HepG2 (cell line): ENCODE measurements around the gene GABRB3. TPM values are rescaled to one million over a fixed set of nuclear protein-coding genes. Genes with fewer than 3 reads are reported as not detected.

Source experiments
- ATAC-seq: fragments of 200-7000 bp; cut with Tn5 transposase; 3 replicates; pipeline ENCODE4 v1.9.1; 2020; ENCODE audit warnings: mild to moderate bottlenecking, moderate library complexity
- BruUV-seq: library from RNA; stranded (reverse); fragments of 400-500 nt; replicated peaks from 2 replicates; lab custom pipeline; 2021; lab: Mats Ljungman, UMichigan
- CTCF ChIA-PET: fragments of 300-600 bp; formaldehyde crosslinking; extraction: SDS; loops from one replicate; lab custom pipeline; 2021; ENCODE audit warnings: low total read pairs, inconsistent platforms, low intra/inter-chr PET ratio; lab: Yijun Ruan, JAX
- POLR2A ChIA-PET: fragments of 350-600 bp; sonication (Branson Sonifier 250); formaldehyde crosslinking; loops from one replicate; lab custom pipeline; 2020; ENCODE audit warnings: antibody characterized with exemption, inconsistent platforms; lab: Yijun Ruan, JAX
- DNase-seq: peaks from one replicate; pipeline ENCODE4 v3.0.0-alpha.2; 2015; ENCODE audit warnings: low spot score
- FAIRE-seq: peaks from 3 replicates; lab custom pipeline; 2011; peaks lifted over from hg19 to GRCh38; lab: Jason Lieb, UNC
- H2AFZ ChIP-seq: one replicate; pipeline ENCODE4 v1.6.1; 2011; ENCODE audit warnings: low read length, inconsistent platforms
- H3K27ac ChIP-seq: fragments of 300-600 bp; 3 replicates; pipeline ENCODE4 v1.8.0; 2011; ENCODE audit warnings: mixed run types, mild to moderate bottlenecking, mixed read lengths, low read length, inconsistent platforms; ENCODE audit not compliant: insufficient read depth; ENCODE audit errors: extremely low read length
- H3K27me3 ChIP-seq, 2 experiments: fragments of 200-600 bp in 1 of 2; 2 replicates in 1 of 2; 3 replicates in 1 of 2; pipeline versions ENCODE4 v1.6.0 to v1.8.0; 2011; ENCODE audit warnings: low read length in 2 of 2, mild to moderate bottlenecking in 2 of 2, moderate library complexity in 2 of 2, inconsistent platforms in 1 of 2; ENCODE audit not compliant: insufficient read depth in 2 of 2, control insufficient read depth in 1 of 2
- H3K36me3 ChIP-seq, 2 experiments: fragments of 200-600 bp in 1 of 2; replicated peaks in 1 of 2; 2 replicates in 1 of 2; 3 replicates in 1 of 2; pipeline versions ENCODE4 v1.5.1 to v1.8.0; 2011; ENCODE audit warnings: low read length in 2 of 2, inconsistent platforms in 1 of 2; ENCODE audit not compliant: insufficient read depth in 2 of 2, control insufficient read depth in 1 of 2
- H3K4me1 ChIP-seq: 2 replicates; pipeline ENCODE4 v1.5.1; 2012; ENCODE audit warnings: low read length, inconsistent platforms; ENCODE audit not compliant: insufficient read depth
- H3K4me2 ChIP-seq: 2 replicates; pipeline ENCODE4 v1.6.0; 2011; ENCODE audit warnings: low read depth, low read length, inconsistent platforms
- H3K4me3 ChIP-seq, 3 experiments: fragments of 200-600 bp in 1 of 3; sonication (generic), shearing (Covaris generic) in 1 of 3; replicated peaks in 1 of 3; 2 replicates each; pipeline ENCODE4 v1.5.1; 2011 to 2016; ENCODE audit warnings: low read length in 3 of 3, inconsistent platforms in 2 of 3, low read depth in 2 of 3, mild to moderate bottlenecking in 2 of 3, control low read depth in 1 of 3, mixed read lengths in 1 of 3; ENCODE audit not compliant: insufficient read depth in 1 of 3
- H3K79me2 ChIP-seq: one replicate; pipeline ENCODE4 v1.6.1; 2011; ENCODE audit warnings: low read length, inconsistent platforms; ENCODE audit not compliant: insufficient read depth
- H3K9ac ChIP-seq: 2 replicates; pipeline ENCODE4 v1.6.0; 2011; ENCODE audit warnings: mild to moderate bottlenecking, low read depth, low read length, inconsistent platforms; ENCODE audit not compliant: insufficient read depth
- H3K9me3 ChIP-seq: 2 replicates; pipeline ENCODE4 v1.5.1; 2012; ENCODE audit warnings: mild to moderate bottlenecking, low read length
- H4K20me1 ChIP-seq: 2 replicates; pipeline ENCODE4 v1.6.0; 2011; ENCODE audit warnings: inconsistent platforms, mild to moderate bottlenecking, low read length, moderate library complexity; ENCODE audit not compliant: insufficient read depth
- WGBS: methylation state at CpG from one replicate; pipeline ENCODE4 v1.1.6; 2017; ENCODE audit warnings: low lambda C conversion rate; 5-methylcytosine and 5-hydroxymethylcytosine counted together
- in situ Hi-C: cut with HindIII; loops from 2 replicates; pipeline ENCODE4 v1.10.0; 2017; ENCODE audit warnings: low pct_unique_long_range_greater_than_20kb; ENCODE audit not compliant: extremely low pct_ligation_motif_present
- intact Hi-C: fragments of 100-400 bp; cut with micrococcal nuclease; formaldehyde crosslinking; loops from one replicate; pipeline ENCODE4 v1.10.0; 2022; ENCODE audit not compliant: unreplicated experiment
- polyA plus RNA-seq, 8 experiments: library from polyadenylated mRNA; depleted of rRNA in 3 of 8; stranded (reverse) in 7 of 8; unstranded in 1 of 8; fragments of >200 nt; fragmentation: Illumina TruSeq in 4 of 8; extraction: Trizol in 4 of 8; gene quantifications; 2 replicates each; pipeline versions ENCODE4 v1.2.1 to v1.2.3, GENCODE V29; 2011 to 2016; ENCODE audit warnings: low read depth in 4 of 8, missing spikeins in 1 of 8, mixed read lengths in 1 of 8; ENCODE audit not compliant: insufficient read depth in 1 of 8
- total RNA-seq, 5 experiments: library from RNA; depleted of rRNA; stranded (reverse); fragments of >200 nt; fragmentation: Illumina TruSeq; extraction: Trizol; gene quantifications; 2 replicates each; pipeline ENCODE4 v1.2.3, GENCODE V29; 2016; ENCODE audit warnings: low read depth in 1 of 5
- TF ChIP-seq, protein P1 (sequence below), 2 experiments: IDR thresholded peaks; 2 replicates each; pipeline ENCODE4 v1.6.1; 2011 to 2012; ENCODE audit warnings: low read length in 2 of 2, borderline replicate concordance in 1 of 2, low read depth in 1 of 2, mild to moderate bottlenecking in 1 of 2, moderate library complexity in 1 of 2
- TF ChIP-seq, protein P2 (sequence below): sonication (generic); formaldehyde crosslinking; IDR thresholded peaks from 2 replicates; pipeline ENCODE4 v1.4.0; 2020; ENCODE audit warnings: mild to moderate bottlenecking, missing genetic modification reagents

Gene GABRB3
- total and polyA plus RNA-seq, 2 of the 13 experiments (the other 11 are each of a cell fraction or from before 2014, with no cell fraction given) = not detected

DNA sequence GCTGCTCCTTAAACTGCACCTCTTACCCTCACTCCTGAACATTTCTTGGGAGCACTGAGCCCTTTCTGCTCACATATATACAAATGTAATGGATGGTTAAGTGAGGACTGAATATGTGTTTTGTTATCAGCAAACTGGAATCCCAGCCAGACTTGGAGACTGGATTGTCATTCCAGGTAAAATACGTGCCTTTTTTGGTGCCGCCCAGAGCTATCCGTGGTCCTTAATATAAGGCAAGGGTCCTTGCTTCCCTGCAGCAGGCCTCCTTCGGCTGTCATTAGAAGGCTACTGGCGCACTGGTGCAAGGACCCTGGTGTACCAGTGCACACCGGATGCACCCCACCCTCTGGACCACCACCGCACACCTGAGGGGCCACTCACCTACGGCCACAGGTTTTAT lies 1.1 kb upstream of the GABRB3 start:
- H3K9ac ChIP-seq = no peak overlapping the region
- no peaks in the 10 kb centered on the region for H4K20me1 ChIP-seq
- no peak overlapping the region for H2AFZ ChIP-seq
- no peaks in the 10 kb centered on the region for H3K36me3 ChIP-seq
- ATAC-seq = no peak
- BruUV-seq = no TSS peak
- intact Hi-C loops (no loop called here), in situ Hi-C loops (no loop called here)
- POLR2A ChIA-PET = no interaction called here
- peaks cover 0 to 4% of the 10 kb centered on the region in 2 experiments; a peak in 2 of 5 replicates for H3K27me3 ChIP-seq
- no peak overlapping the region for H3K27ac ChIP-seq
- 4% methylated on average over 7 of the region's 8 CpGs for WGBS
- no peak for FAIRE-seq
- DNase-seq = no peak
- H3K9me3 ChIP-seq = no peaks in the 10 kb centered on the region
- no peak overlapping the region for H3K4me3 ChIP-seq
- TF ChIP-seq, protein P1, sequence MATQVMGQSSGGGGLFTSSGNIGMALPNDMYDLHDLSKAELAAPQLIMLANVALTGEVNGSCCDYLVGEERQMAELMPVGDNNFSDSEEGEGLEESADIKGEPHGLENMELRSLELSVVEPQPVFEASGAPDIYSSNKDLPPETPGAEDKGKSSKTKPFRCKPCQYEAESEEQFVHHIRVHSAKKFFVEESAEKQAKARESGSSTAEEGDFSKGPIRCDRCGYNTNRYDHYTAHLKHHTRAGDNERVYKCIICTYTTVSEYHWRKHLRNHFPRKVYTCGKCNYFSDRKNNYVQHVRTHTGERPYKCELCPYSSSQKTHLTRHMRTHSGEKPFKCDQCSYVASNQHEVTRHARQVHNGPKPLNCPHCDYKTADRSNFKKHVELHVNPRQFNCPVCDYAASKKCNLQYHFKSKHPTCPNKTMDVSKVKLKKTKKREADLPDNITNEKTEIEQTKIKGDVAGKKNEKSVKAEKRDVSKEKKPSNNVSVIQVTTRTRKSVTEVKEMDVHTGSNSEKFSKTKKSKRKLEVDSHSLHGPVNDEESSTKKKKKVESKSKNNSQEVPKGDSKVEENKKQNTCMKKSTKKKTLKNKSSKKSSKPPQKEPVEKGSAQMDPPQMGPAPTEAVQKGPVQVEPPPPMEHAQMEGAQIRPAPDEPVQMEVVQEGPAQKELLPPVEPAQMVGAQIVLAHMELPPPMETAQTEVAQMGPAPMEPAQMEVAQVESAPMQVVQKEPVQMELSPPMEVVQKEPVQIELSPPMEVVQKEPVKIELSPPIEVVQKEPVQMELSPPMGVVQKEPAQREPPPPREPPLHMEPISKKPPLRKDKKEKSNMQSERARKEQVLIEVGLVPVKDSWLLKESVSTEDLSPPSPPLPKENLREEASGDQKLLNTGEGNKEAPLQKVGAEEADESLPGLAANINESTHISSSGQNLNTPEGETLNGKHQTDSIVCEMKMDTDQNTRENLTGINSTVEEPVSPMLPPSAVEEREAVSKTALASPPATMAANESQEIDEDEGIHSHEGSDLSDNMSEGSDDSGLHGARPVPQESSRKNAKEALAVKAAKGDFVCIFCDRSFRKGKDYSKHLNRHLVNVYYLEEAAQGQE (IDR thresholded peaks at IDR 0.05; ENCODE audit: borderline replicate concordance in 1 of 2, low read depth in 1 of 2, low read length in 2 of 2) = peak; percentile 27 to 85
- TF ChIP-seq, protein P2, sequence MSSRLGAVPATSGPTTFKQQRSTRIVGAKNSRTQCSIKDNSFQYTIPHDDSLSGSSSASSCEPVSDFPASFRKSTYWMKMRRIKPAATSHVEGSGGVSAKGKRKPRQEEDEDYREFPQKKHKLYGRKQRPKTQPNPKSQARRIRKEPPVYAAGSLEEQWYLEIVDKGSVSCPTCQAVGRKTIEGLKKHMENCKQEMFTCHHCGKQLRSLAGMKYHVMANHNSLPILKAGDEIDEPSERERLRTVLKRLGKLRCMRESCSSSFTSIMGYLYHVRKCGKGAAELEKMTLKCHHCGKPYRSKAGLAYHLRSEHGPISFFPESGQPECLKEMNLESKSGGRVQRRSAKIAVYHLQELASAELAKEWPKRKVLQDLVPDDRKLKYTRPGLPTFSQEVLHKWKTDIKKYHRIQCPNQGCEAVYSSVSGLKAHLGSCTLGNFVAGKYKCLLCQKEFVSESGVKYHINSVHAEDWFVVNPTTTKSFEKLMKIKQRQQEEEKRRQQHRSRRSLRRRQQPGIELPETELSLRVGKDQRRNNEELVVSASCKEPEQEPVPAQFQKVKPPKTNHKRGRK (CRISPR knock-in tag) = no peak
- no peaks in the 10 kb centered on the region for H3K79me2 ChIP-seq
- no peak overlapping the region for H3K4me2 ChIP-seq
- CTCF ChIA-PET = no interaction called here
- no peaks in the 10 kb centered on the region for H3K4me1 ChIP-seq
